HL-60 (cell line): ENCODE measurements around the gene STOML1.

Experiments used
- DNase-seq, 2 experiments: peaks; one replicate each; pipeline ENCODE4 v3.0.0-alpha.2; 2010 to 2020; ENCODE audit warnings: low read depth in 1 of 2, low spot score in 1 of 2
- H3K27ac ChIP-seq: fragments of 250-450 bp; sonication (Bioruptor Pico); replicated peaks from 2 replicates; pipeline ENCODE4 v1.5.1; 2020; ENCODE audit warnings: mild to moderate bottlenecking, moderate library complexity
- H3K27me3 ChIP-seq: fragments of 250-450 bp; sonication (Bioruptor Pico); 2 replicates; pipeline ENCODE4 v1.5.1; 2021; ENCODE audit warnings: mild to moderate bottlenecking, moderate library complexity; ENCODE audit not compliant: insufficient read depth, poor library complexity, severe bottlenecking
- H3K4me3 ChIP-seq: replicated peaks from 2 replicates; pipeline ENCODE4 v1.5.1; 2011; ENCODE audit warnings: mild to moderate bottlenecking, control low read depth, low read length; ENCODE audit not compliant: insufficient read depth
- CTCF ChIP-seq: IDR thresholded peaks from one replicate; pipeline ENCODE4 v1.5.1; 2011; ENCODE audit warnings: low read length, control low read depth, inconsistent platforms; ENCODE audit not compliant: insufficient read depth
- GABPA ChIP-seq: IDR thresholded peaks from 2 replicates; pipeline ENCODE4 v1.6.1; 2012; ENCODE audit warnings: low read depth
- POLR2AphosphoS5 ChIP-seq: IDR thresholded peaks from 2 replicates; pipeline ENCODE4 v1.6.1; 2012; ENCODE audit warnings: low read depth
- REST ChIP-seq: IDR thresholded peaks from 2 replicates; pipeline ENCODE4 v1.6.1; 2012; ENCODE audit warnings: low read depth; ENCODE audit not compliant: insufficient replicate concordance
- SPI1 ChIP-seq: IDR thresholded peaks from 2 replicates; pipeline ENCODE4 v1.6.1; 2012; ENCODE audit warnings: low read depth, mild to moderate bottlenecking, borderline replicate concordance

STOML1 gene

DNA sequence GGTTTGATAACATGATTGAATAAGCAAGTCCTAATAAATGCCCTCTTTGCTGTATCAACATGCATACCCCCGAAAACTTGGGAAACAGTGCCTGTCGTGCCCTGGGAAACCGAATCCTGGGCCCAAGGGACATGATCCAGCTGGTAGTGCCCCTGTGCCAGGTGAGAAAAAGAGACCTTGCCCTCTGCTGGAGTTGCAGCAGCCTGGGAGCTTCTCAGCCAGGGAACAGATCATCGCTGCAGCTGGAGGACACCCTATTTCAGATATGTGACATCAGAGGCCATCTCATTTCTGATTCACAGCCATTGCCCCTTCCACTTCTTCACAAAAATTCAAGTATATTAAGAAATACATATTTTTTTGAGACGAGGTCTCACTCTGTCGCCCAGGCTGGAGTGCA is 32.3 kb downstream of the STOML1 start:
- TF ChIP-seq REST = no peak
- TF ChIP-seq CTCF = no peak
- no peak for TF ChIP-seq SPI1
- no peak for TF ChIP-seq POLR2AphosphoS5
- TF ChIP-seq GABPA = no peak
- H3K4me3 ChIP-seq = no peak overlapping the region
- DNase-seq = no peak
- H3K27me3 ChIP-seq = peaks cover 11% of the 10 kb centered on the region
- H3K27ac ChIP-seq = no peak overlapping the region

DNA sequence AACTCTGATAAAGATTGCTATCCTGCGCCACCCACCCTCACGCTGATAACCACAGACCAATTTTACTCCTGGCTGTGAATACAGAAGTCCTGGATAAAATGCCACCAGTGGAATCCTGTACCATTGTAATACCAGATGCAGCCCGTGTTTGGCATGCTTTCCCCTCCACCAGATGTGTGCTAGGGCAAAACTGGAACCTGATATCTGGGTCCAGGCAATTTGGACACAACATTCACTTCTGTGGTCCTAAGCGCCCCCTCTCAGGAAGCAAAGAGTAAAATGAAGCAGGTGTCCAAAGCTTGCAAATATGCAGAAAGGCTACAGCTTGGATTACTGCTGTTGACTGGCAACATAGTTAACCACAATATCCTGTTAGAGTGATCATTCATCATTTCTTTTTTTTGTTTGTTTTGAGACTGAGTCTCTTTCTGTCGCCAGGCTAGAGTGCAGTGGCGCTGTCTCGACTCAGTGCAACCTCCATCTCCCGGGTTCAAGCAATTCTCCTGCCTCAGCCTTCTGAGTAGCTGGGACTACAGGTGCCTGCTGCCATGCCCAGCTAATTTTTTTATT is 33.0 kb downstream of the STOML1 start:
- no peak overlapping the region for H3K27ac ChIP-seq
- no peak overlapping the region for H3K4me3 ChIP-seq
- no peak for DNase-seq
- peaks cover 11% of the 10 kb centered on the region for H3K27me3 ChIP-seq
- TF ChIP-seq CTCF (no peak), POLR2AphosphoS5 (no peak), SPI1 (no peak), GABPA (no peak), REST (no peak)

DNA sequence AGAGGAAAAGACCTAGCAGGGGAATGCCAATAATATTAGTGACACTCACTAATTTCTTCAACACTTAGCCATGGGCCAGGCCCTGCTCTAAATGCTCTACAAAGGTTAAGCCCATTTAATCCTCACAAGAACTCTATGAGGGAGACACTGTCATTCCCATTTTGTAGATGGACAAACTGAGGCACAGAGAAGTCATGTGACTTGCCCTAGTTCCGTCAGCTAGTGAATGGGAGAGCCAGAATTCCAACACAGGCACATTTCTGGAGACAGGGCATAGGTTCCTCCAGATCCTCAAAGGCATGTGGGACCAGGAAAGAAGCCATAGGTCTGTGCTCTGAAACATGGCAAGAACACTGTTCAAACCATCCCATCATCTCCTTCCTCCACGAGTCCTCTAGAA is 34.3 kb downstream of the STOML1 start:
- Histone ChIP-seq H3K4me3 (no peak overlapping the region), H3K27ac (no peak overlapping the region), H3K27me3 (peaks cover 9% of the 10 kb centered on the region)
- TF ChIP-seq REST (no peak), CTCF (no peak), POLR2AphosphoS5 (no peak), SPI1 (no peak), GABPA (no peak)
- no peak for DNase-seq
